ENCODE measurements around the gene RAX. TPM values are rescaled to one million over a fixed set of nuclear protein-coding genes. Genes with fewer than 3 reads are reported as not detected.

RAX gene
- total and polyA plus RNA-seq, 2 of the 8 experiments (the other 6 are each of a cell fraction or from before 2014, with no cell fraction given): 0.12 to 0.52 TPM

- Histone ChIP-seq H2BK12ac (ENCODE audit: low read depth, low read length) (no peak overlapping the region), H3K4ac (replicated peaks; ENCODE audit: insufficient read length, low read depth, low read length) (no peak overlapping the region), H3K27ac (ENCODE audit: low read depth, low read length) (no peak overlapping the region), H4K91ac (replicated peaks; ENCODE audit: insufficient read length, low read length) (no peak overlapping the region), H3K27me3 (replicated peaks in 1 of 4; ENCODE audit: control insufficient read depth in 3 of 4, extremely low read depth in 1 of 4, insufficient read depth in 3 of 4, low read length in 3 of 4) (peaks cover 57 to 68% (median 66%) of the 10 kb centered on the region in 4 experiments), H2BK20ac (ENCODE audit: low read length) (no peak overlapping the region), H3K9me3 (ENCODE audit: insufficient read depth in 2 of 2, low read depth in 1 of 2, low read length in 1 of 2) (no peaks in the 10 kb centered on the region), H3K4me2 (ENCODE audit: insufficient read depth in 1 of 2, low read depth in 2 of 2, low read length in 2 of 2) (peak overlapping the region; percentile 77 to 88), H3K9ac (replicated peaks in 1 of 4; ENCODE audit: extremely low read depth in 1 of 4, low read depth in 3 of 4, low read length in 3 of 4) (no peak overlapping the region), H2BK5ac (ENCODE audit: low read depth, low read length) (no peak overlapping the region), H3K14ac (ENCODE audit: insufficient read length) (no peak overlapping the region), H4K5ac (ENCODE audit: insufficient read length, low read depth, low read length) (no peak overlapping the region), H2AK5ac (ENCODE audit: low read depth, low read length) (no peak overlapping the region), H3K23me2 (ENCODE audit: low read depth, low read length) (peaks cover 10% of the 10 kb centered on the region; the same call in 1 of the 2 replicates), H3K79me2 (ENCODE audit: control insufficient read depth in 1 of 2, insufficient read depth in 2 of 2, low read length in 2 of 2) (no peaks in the 10 kb centered on the region), H2BK120ac (replicated peaks; ENCODE audit: low read depth, low read length) (no peak overlapping the region), H3K36me3 (ENCODE audit: control insufficient read depth in 2 of 4, insufficient read depth in 4 of 4, low read length in 3 of 4) (no peaks in the 10 kb centered on the region; a peak in 1 of 8 replicates), H3K23ac (ENCODE audit: insufficient read length) (no peak overlapping the region), H4K20me1 (replicated peaks in 1 of 2; ENCODE audit: control insufficient read depth in 1 of 2, insufficient read depth in 2 of 2, low read length in 2 of 2) (peaks cover 3 to 16% of the 10 kb centered on the region in 2 experiments), H3K79me1 (ENCODE audit: low read depth, low read length) (no peaks in the 10 kb centered on the region), H3K18ac (ENCODE audit: extremely low read depth, low read length) (no peak overlapping the region), H2AFZ (ENCODE audit: low read length) (no peak overlapping the region), H3K4me1 (replicated peaks in 1 of 4; ENCODE audit: control insufficient read depth in 3 of 4, insufficient read depth in 4 of 4, low read length in 3 of 4) (peaks cover 0 to 34% (median 23%) of the 10 kb centered on the region in 4 experiments; a peak in 6 of 7 replicates), H4K8ac (ENCODE audit: extremely low read depth, insufficient read depth, low read length) (no peak overlapping the region), H3K4me3 (ENCODE audit: extremely low read depth in 1 of 4, insufficient read depth in 2 of 4, low read depth in 3 of 4, low read length in 4 of 4) (peak overlapping the region in 3 of 4 experiments; percentile 7 to 60 (median 23); a peak in 2 of 8 replicates), H3K56ac (replicated peaks; ENCODE audit: insufficient read length, low read depth, low read length) (no peak overlapping the region), H2BK15ac (ENCODE audit: low read length) (no peak overlapping the region)
- TF ChIP-seq TAF1 (IDR thresholded peaks at IDR 0.05; ENCODE audit: low read depth, low read length): no peak
- no peak for TF ChIP-seq RFX5 (IDR thresholded peaks at IDR 0.05; ENCODE audit: borderline replicate concordance, low read depth, low read length)
- no peak for TF ChIP-seq SUZ12 (IDR thresholded peaks at IDR 0.05; ENCODE audit: low read length)
- no peak for TF ChIP-seq BCL11A (IDR thresholded peaks at IDR 0.05; ENCODE audit: low read depth in 2 of 2, low read length in 2 of 2)
- no peak for TF ChIP-seq CTBP2 (IDR thresholded peaks at IDR 0.05; ENCODE audit: borderline replicate concordance, insufficient read depth, insufficient read length, low read length)
- peak; percentile 16 for TF ChIP-seq KDM4A (IDR thresholded peaks at IDR 0.05; ENCODE audit: low read depth, low read length, severe bottlenecking)
- TF ChIP-seq NANOG (IDR thresholded peaks at IDR 0.05; ENCODE audit: insufficient read depth, low read depth, low read length, poor library complexity, severe bottlenecking): no peak
- TF ChIP-seq, protein P1, sequence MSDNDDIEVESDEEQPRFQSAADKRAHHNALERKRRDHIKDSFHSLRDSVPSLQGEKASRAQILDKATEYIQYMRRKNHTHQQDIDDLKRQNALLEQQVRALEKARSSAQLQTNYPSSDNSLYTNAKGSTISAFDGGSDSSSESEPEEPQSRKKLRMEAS (IDR thresholded peaks at IDR 0.05): no peak
- TF ChIP-seq TEAD4 (IDR thresholded peaks at IDR 0.05; ENCODE audit: low read depth, low read length): peak; percentile 59; the same call in 1 of the 2 replicates
- no peak for TF ChIP-seq CBX5 (IDR thresholded peaks at IDR 0.05; ENCODE audit: low read depth, low read length)
- FAIRE-seq: no peak
- ChIA-PET POLR2A (ENCODE audit: partially characterized antibody) (interaction anchor here (1.0 to 2.3 kb wide), 5 partner anchors 8 to 637 kb away, joined by 3 to 11 read pairs (median 4); partner anchors contain the start of gene RAX), CTCF (ENCODE audit: partially characterized antibody) (interaction anchor here (0.6 to 15.5 kb wide), 11 partner anchors 10 to 615 kb away, joined by 3 to 129 read pairs (median 5); partner anchors contain the start of genes GRP and RAX)
- DNase-seq (ENCODE audit: low read depth in 1 of 2, low spot score in 2 of 2): peak in 1 of 2 experiments; percentile 73
- 4% methylated on average over 17 of the region's 17 CpGs; no CpG with 5 or more reads in 1 of the 2 experiments for WGBS, 2 experiments (ENCODE audit: extremely low coverage in 1 of 2, insufficient coverage in 1 of 2, insufficient read length in 1 of 2, insufficient replicate concordance in 2 of 2, low coverage in 1 of 2, low lambda C conversion rate in 2 of 2, missing lambda C conversion rate in 1 of 2)
These were observed 9.1 kb downstream of the RAX start for GRCh38 chr18:59264121-59264571.
